GM12872 (cell line): ENCODE measurements around the gene SPNS3.

ENCODE experiments used
- TF ChIP-seq, protein P1 (sequence below): IDR thresholded peaks from 3 replicates; pipeline ENCODE4 v1.5.1; 2011; ENCODE audit warnings: low read depth, mild to moderate bottlenecking, low read length, moderate library complexity; ENCODE audit not compliant: insufficient read depth

The SPNS3 gene, protein sequence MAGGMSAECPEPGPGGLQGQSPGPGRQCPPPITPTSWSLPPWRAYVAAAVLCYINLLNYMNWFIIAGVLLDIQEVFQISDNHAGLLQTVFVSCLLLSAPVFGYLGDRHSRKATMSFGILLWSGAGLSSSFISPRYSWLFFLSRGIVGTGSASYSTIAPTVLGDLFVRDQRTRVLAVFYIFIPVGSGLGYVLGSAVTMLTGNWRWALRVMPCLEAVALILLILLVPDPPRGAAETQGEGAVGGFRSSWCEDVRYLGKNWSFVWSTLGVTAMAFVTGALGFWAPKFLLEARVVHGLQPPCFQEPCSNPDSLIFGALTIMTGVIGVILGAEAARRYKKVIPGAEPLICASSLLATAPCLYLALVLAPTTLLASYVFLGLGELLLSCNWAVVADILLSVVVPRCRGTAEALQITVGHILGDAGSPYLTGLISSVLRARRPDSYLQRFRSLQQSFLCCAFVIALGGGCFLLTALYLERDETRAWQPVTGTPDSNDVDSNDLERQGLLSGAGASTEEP

GRCh38 chr17:4433515-4434031, at the start of gene SPNS3:
Gene SPNS3, plus strand, starts transcription at chr17:4433940. Its CDS starts 28 bp downstream, at chr17:4433968.
- TF ChIP-seq, protein P1, sequence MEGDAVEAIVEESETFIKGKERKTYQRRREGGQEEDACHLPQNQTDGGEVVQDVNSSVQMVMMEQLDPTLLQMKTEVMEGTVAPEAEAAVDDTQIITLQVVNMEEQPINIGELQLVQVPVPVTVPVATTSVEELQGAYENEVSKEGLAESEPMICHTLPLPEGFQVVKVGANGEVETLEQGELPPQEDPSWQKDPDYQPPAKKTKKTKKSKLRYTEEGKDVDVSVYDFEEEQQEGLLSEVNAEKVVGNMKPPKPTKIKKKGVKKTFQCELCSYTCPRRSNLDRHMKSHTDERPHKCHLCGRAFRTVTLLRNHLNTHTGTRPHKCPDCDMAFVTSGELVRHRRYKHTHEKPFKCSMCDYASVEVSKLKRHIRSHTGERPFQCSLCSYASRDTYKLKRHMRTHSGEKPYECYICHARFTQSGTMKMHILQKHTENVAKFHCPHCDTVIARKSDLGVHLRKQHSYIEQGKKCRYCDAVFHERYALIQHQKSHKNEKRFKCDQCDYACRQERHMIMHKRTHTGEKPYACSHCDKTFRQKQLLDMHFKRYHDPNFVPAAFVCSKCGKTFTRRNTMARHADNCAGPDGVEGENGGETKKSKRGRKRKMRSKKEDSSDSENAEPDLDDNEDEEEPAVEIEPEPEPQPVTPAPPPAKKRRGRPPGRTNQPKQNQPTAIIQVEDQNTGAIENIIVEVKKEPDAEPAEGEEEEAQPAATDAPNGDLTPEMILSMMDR: no peak

- TF ChIP-seq, protein P1: no peak
Measured at GRCh38 chr17:4386406-4386805, 47.3 kb upstream of the SPNS3 start.

DNA sequence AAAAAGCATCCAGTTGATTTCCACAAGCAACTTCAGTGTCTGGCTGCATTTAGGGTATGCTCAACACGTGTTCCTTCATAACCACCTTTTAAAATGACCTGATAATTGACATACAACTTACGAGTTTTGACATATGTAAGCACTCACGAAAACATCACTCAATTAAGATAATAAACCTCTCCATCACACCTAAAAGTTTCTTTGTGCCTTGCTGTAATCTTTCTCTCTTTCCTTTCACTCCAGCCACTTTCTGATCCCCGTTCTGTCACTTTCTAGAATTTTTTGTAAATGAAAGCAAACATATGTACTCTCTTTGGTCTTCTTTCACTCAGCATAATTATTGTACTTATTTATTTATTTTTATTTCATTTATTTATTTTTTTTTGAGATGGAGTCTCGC, 46.6 kb upstream of the SPNS3 start:
- TF ChIP-seq, protein P1: no peak

GRCh38 chr17:4389079-4389478, 44.7 kb upstream of the SPNS3 start:
- TF ChIP-seq, protein P1: no peak

DNA sequence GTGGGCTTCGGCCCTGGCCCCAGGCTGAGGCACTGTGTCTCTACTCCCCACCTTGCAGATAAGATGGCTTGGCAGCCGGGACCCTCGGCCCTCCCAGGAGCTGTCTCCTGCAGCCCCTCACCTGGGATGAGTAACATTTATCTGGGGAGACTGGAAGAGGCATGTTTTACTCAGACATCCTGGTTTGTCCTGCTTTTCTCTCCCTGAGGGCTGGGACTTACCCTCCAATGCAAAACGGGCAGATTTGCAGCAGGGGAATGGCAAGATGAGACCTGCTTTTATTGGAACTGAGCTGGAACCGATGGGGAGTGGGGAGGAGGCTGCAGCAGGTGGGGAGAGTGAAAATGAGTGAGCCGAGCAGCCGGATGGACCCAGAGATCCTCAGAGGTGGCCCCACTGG, 39.9 kb upstream of the SPNS3 start:
- TF ChIP-seq, protein P1: no peak

GRCh38 chr17:4394208-4395110, 39.3 kb upstream of the SPNS3 start:
- TF ChIP-seq, protein P1: no peak

DNA sequence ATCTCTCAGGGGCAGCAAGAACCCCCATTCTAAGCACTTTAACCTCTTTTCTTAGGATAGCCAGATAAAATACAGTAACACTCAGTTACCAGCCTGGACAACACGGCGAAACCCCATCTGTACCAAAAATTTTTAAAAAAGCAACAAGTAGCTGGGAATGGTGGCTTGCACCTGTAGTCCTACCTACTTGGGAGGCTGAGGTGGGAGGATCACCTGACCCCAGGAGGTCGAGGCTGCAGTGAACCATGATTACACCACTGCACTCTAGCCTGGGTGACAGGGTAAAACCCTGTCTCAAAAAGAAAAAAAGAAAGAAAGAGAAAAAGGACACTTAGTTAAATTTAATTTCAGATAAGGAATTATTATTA, 38.6 kb upstream of the SPNS3 start:
- TF ChIP-seq, protein P1: no peak
